NCI-H345 (cell line): ENCODE measurements around the gene GCN1.
"Not testable (repeated sequence)": the region's sequence is repeated elsewhere in the genome, so short reads cannot be mapped to it uniquely, and the experiment has no call there.

ENCODE experiments used
- DNase-seq: peaks from one replicate; lab custom pipeline; 2025; lab: John Stamatoyannopoulos, UW

GCN1 gene

DNA sequence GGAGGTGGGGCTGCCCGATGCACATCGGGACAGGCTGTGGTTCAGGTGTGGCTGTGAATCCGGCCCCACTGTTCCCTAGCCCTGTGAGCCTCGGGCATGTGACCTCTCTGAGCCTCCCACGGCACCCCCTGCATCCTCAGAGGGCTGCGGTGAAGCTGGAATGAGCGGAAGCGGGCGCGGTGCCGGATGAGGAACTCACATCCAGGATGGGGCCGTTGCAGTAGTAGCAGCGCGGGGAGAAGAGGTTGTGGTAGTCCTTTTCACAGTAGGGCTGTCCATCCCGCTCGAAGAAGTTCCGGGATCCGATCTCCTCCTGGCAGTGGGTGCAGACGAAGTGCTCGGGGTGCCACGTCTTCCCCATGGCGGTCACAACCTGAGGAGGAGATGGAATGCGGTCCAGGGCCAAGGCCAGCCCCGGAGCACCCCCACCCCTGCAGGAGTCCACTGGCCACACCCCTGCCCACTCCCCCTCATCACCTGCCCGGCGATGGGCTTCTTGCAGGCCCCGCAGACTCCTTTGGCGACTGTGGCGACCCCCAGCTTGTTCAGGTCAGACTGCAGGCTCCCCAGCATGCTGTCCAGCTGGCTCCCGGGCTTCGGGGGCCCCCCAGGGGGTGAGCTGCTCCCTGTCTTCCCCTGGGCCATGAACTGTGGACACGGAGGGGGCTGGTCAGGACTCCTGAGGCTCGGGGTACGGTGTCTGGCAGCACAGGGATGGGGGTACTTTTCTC lies 20.3 kb upstream of the GCN1 start:
- no peak for DNase-seq

DNA sequence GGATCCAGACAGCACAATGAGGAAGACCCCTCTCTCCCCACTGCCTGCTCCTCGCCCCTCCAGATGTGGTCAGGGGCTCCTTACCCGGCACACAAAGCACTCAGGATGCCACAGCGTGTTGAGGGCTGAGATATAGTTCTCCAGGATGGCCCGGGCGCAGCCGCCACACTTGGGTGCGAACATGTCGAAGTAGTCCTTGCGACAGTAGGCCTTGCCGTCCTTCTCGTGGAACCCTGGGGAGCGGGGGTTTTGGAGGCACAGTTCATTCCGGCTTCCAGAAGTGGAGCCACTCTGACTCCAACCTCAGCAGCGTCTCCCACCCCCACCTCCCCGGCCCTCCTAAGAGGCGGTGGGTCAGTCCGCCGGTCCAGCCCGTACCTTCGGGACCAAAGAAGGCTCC lies 19.2 kb upstream of the GCN1 start:
- no peak for DNase-seq

DNA sequence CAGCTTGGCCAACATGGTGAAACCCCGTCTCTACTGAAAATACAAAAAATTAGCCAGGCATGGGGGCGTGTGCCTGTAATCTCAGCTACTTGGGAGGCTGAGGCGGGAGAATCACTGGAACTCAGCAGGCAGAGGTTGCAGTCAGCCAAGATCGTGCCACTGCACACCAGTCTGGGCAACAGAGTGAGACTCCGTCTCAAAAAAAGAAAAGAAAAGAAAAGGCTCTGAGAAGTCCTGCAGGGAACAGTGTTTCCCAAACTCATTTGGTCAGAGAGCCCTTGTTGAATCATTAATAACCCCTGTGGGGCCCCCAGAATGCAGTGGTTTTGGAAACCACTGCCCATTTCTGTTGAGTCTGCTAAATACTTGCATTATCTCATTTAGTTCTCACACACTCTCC lies 18.7 kb upstream of the GCN1 start:
- not testable (repeated sequence) for DNase-seq

DNA sequence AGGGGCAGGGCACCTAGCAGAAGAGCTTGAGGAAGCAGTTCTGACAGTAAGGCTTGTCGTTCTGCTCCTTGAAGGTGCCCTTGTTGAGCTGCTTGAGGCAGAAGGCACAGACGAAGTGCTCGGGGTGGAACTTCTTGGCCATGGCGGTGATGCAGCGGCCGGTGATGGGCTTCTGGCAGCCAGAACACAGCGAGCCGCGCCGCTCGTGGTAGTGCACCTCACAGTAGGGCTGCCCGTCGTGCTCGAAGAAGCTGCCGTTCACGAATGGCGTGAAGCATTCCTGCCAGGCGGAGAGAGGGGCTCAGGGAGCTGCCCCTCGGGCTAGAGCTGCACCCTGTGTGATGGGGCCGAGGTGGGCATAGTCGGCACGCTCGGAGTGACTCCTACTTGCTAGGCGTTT lies 17.8 kb upstream of the GCN1 start:
- DNase-seq = no peak

DNA sequence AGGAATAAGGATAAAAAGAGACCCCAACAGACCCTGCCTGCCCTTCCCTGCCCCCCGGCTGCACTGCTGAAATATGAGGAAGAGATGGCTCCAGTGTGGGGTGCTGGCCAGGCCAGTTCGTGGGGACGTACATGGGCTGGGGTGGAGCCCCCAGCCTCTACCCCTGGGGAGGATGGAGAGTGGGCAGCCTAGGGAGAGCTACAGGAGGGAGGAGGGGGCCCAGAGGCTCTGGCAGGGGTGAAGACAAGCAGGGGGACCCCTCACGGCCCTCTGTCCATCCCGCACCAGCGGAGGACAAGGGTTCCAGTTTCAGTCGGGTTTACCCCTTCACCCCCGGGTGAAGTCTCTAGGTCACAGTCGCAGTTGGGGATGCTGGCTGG lies 17.4 kb upstream of the GCN1 start:
- no peak for DNase-seq

DNA sequence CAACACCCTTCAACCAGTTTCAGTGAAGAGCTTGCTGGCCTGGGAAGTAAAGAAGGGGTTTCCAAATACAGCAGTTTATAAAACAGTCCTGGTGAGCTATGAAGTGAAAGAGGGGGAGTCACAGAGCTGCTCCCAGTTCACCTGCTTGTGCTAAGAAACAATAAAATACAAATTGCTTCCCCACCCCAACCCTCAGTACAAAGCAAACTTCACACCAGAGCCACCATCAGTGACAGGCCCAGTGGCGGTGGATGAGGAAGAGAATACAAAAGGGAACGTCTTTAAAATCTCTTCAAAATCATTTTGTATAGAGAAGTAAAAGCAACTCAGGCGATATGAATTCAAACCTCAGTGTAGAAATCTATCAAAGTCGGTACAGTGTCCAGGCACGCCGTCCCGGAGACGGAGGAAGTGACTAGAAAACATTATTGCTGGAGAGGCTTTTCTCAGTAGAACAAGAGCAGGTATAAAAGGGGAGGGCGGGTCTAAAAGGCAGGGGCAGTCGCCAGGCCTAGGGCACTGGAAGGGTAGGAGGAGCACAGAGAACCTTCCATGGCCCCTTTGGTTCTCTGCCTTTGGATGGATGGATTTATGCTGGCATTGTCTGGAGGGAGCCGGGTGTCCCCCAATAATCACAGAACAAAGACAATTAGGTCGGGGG lies 16.9 kb upstream of the GCN1 start:
- no peak for DNase-seq

DNA sequence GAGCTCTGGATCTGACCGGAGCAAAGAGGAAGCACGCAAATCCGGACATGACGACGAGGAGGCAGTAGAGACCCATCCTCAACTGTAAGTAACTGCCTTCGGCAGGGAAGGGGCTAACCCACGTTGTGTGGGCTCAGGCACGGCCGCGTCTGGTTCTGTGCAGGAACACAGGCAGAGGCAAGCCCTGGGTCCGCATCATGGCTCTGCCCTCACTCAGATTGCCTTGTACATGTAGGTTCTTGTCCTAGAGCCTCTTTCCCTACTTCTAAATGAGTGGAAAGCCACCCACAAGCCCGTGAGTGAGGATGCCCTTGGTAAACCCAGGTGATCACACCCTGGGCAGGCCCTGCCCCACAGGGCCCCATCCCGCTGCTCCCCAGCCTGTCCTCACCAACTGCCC lies 15.3 kb upstream of the GCN1 start:
- no peak for DNase-seq

DNA sequence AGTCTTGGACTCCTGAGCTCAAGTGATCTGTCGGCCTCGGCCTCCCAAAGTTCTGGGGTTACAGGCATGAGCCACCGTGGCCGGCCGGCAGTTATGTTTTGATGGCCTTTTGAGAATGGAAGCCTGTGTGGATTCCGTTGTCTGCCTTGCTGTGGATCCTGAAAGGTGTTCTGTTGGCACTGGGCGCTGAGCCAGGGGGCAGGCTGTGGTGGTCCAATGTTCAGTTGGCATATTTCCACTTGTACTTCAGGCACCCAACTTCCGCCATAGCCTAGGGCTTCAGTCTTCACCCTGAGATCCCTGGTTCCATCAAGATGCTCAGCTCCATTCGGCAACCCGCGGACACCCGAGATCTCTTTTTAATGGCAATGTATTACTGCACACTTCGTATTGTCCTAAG lies 12.7 kb upstream of the GCN1 start:
- DNase-seq = no peak

DNA sequence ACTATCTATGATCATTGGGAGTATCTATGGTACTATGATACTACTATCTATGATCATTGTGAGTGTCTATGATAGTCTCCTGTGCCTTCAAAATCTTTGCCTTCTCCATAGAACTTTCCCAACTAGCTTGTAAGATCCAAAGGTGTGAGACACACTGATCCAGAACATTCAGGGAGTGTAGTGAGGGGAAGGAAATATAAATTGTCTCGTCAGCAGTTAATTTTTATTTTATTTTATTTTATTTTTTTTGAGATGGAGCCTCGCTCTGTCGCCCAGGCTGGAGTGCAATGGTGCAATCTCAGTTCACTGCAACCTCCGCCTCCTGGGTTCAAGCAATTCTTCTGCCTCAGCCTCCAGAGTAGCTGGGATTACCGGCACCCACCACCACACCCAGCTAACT lies 12.3 kb upstream of the GCN1 start:
- not testable (repeated sequence) for DNase-seq

DNA sequence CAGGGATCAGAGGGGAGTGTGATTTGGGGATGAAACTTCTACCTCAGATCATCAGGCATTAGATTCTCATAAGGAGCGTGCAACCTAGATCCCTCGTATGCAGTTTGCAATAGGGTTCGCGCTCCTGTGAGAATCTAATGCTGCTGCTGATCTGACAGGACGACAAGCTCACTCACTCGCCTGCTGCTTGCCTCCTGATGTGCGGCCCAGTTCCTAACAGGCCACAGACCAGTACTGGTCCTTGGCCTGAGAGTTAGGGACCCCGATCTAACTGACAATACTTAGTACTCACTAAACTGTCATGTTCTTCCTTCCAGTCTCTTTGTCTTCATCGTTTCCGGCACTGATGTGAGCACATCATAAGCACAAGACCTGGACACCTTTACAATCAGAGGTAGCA lies 11.7 kb upstream of the GCN1 start:
- no peak for DNase-seq

DNA sequence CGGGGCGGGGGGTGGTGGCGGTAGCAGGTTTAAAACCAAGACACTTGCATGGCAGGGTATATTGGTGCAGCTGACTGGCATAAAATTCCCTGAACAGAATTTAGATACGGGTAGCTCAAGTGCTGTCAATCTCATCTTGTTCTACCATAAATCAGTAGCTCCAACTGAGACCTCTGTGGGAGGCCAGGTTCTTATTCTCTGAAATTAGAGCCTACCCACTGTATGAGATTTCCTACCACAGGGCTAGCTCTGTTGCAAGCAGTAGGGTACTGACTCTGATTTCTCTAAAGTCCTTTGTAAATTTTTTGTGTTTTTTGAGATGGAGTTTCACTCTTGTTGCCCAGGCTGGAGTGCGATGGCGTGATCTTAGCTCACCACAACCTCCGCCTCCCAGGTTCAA lies 9.7 kb upstream of the GCN1 start:
- DNase-seq = no peak

DNA sequence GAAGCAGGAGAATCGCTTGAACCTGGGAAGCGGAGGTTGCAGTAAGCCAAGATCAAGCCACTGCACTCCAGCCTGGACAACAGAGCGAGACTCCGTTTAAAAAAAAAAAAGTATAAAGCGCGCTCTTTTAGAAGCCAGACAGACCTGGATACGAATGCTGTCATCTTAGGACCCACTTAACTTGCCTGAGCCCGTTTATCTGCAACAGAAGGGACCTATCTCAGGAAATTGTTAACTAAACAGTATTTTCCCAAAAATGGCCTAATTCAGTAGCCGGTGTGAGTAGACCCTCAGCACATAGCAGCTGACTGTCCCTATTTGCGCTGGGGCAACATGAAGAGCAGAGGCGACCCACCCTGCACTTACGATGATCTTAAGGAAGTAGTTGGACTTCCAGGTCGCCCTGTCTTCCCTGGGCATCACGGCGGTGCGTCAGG lies 5.9 kb upstream of the GCN1 start:
- no peak for DNase-seq

DNA sequence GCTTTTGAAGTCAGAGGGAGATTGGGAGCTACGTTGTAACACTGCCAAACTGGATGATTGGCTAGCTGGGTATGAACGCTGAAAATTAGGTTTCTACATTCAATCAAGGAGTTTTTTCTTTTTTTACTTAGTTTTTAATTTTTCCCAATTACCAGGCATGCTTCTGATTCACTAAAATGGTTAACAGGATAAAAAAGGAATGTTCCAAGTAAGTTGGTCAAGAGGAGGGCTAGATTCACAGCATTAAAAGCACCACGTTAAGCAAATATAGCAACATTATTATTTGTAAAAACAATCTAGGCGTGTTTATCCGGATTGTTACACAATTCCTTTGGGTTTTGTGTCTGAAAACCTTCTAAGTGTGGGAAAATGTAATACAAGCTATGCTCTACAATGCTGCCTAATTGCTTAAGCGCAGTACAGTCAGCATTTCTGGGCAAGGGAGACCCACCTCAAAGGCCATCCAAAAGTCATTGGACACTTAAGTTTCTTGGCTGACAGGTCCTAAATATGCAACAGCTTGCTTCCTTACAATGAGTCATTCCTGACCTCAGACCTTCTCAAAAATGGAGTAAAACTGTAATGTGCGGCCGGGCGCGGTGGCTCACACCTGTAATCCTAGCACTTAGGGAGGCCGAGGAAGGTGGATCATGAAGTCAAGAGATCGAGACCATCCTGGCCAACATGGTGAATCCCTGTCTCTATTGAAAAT lies 5.2 kb upstream of the GCN1 start:
- DNase-seq = no peak

DNA sequence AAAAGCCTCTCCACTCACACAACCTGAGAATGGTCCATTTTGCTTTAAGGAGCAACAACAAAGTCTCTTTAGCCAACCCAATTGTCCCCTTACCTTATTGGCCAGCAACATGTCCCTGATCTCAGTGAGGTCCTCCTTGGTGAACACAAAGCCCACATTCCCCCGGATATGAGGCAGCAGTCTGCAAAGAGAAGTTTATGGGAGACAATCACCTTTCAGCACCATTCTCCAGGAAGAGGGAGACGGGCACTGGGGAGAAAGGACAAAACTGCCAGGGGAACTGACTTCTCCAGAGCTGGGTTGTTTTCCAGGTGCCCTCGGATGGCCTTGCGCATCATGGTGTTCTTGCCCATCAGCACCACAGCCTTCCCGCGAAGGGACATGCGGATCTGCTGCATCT lies 4.5 kb upstream of the GCN1 start:
- DNase-seq = no peak

DNA sequence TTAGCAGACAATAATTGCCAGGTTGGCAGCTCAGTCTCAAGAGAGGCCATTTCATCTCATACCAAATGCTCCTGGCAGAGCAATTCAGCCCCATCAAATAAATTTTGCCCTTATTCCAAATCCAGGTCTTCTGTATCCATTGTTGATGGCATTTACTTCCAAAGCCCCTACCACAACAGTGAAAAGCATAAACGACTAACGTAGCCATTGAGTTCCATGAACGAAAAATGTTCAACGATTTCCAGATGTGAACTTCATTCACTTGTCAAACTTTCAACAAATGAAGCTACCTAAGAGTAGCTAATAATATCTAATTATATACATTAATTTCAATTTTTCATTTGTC lies 3.0 kb upstream of the GCN1 start:
- no peak for DNase-seq

DNA sequence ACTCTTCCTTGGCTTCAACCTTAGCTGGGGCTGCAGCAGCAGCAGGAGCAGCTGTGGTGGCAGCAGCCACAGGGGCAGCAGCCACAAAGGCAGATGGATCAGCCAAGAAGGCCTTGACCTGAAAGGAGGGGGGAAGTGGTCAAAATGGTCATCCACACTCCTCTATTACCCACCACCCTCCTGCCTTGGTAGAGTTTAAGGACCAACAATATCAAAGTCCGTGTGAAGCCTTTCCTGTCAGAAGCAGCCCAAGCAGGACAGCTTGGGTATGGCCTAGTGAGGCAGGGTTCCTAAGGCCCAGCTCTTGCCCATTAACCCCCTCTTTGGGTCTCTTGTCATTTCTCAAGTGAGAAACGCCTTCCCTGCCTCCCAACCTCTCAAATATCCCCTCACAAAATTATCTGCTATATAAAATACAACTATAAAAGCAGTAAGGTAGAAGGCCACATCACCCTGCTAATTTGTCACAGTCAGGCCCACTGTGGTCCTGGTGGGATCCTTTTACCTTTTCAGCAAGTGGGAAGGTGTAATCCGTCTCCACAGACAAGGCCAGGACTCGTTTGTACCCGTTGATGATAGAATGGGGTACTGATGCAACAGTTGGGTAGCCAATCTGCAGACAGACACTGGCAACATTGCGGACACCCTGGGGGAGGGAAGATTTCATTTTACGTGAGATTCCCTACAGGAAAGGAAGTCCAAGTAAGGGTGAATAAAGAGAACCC lies 2.5 kb upstream of the GCN1 start:
- not testable (repeated sequence) for DNase-seq

DNA sequence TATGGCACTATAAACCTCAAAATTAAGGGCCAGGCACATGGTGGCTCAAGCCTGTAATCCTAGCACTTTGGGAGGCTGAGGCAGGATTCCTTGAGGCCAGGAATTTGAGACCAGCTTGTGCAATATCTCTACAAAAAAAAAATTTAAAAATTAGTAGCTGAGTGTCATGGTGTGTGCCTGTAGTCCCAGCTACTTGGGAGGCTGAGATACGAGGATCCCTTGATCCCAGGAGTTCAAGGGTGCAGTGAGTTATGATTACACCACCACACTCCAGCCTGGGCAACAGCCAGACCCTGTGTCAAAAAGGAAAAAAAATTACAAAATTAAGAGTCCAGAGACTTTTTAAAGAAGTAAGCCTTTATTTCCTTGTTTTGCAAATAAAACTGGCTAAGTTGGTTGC lies 1.8 kb upstream of the GCN1 start:
- DNase-seq = no peak

DNA sequence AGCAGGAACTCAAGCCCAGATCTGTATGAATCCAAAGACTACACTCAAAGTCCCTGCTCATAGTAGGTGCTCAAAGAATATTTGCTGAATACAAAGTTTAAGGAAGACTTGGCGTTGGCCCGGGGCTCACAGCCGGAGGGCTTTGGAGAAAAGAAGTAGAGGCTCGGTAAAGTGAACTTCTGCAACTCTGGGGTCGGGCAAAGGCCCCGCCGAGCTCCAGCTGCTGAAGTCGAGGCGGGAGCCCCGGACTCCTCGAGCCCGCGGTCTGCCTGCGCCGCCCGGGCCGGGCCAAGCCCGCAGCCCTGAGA lies 335 bp downstream of the GCN1 start:
- DNase-seq = no peak

DNA sequence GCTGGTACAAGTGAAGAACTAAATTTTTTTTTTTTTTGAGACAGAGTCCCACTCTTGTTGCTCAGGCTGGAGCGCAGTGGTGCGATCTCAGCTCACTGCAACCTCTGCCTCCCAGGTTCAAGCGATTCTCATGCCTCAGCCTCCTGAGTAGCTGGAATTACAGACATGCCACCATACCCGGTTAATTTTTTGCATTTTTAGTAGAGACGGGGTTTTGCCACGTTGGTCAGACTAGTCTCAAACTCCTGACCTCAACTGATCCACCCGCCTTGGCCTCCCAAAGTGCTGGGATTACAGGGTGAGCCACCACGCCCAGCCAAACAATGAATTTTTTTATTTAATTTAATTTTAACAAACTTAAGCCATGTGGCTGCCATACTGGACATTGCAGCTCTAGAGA lies 1.2 kb downstream of the GCN1 start:
- DNase-seq = not testable (repeated sequence)

DNA sequence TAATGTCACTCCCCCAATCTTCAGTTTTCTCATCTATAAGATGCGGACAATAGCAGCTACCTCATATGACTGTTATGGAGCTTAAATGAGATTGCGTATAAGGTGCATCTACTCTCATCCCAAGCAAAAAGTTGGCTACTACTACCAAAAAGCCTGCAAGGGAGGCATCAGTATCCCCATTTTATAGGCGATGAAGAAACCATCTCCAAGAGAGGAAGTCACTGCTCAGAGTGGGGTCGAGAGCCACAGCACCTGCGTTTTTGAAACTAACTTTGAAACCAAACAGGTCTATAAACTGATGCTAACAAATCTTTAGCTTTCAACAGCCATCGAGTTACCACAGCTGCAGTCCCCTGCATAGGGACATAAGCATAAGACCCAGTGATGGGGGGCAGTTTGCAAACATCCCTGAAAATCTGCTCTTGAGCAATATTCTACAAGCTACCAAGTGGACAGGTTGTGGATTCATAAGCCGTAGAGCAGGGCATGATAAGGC lies 3.5 kb downstream of the GCN1 start:
- no peak for DNase-seq

DNA sequence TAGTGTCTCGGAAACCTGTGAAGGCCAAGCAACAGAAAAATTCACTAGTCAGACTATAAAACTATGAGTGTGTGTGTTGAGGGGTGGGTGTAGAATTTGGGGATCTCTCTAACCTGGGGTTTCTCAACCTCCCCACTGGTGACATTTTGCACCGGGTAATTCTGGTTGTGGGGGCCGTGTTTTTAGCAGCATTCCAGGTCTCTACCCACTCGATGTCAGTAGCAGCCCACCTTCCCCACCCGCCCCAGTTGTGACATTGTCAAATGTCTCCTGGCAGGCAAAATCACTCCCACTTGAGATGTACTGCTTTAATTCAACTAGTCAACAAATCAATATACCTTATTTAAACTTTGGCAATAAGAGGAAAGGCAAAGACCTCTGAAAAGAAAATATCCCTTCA lies 4.1 kb downstream of the GCN1 start:
- DNase-seq = no peak

DNA sequence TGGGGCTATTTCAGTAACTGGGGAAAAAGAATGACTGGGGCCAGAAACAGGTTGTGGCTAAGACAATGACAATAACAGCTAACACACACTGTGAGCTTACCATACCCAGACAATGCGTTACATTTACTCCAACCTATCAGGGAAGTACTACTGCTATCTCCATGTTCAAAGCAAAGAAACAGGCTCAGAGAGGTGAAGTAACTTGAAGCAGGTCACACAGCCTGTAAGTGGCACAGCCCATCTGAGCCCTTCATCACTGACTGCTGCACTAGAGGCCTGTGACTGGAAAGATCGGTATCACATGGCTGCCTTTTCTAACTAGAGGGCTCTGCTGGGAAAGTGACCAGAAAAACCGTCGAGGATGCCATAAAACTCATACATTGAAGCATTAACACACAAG lies 7.9 kb downstream of the GCN1 start:
- DNase-seq = no peak

DNA sequence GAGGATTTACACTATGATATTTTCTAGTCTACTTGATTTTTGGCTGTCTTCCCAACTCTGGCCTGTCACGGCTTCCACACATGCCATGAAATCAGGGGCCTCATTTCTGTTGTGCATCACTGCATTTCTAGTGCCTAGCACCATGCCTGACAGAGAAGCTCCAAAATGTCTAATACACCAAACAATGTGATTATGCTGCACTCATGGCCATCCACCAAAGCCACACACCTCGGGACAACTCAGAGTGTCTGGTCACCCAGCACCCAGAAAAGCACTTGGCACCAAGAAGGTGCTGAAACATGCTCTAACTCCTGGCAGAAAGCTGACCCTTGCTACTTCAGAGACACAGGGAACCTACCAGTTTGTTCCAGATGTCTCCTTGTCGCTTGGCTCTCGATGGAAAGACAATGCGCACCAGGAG lies 11.3 kb downstream of the GCN1 start:
- no peak for DNase-seq
